SU-DHL-6 (cell line): ENCODE results near the gene MAPK10.

Experiments used
- CTCF ChIP-seq: fragments of 200-600 bp; sonication (generic); IDR thresholded peaks from one replicate; pipeline ENCODE4 v1.5.1; 2017; ENCODE audit warnings: antibody characterized with exemption, mild to moderate bottlenecking, low read length, moderate library complexity; ENCODE audit not compliant: insufficient read depth, poor library complexity, severe bottlenecking
- EZH2phosphoT487 ChIP-seq: fragments of 200-600 bp; sonication (generic), shearing (Covaris generic); conservative IDR thresholded peaks from 2 replicates; pipeline ENCODE4 v1.6.1; 2018; ENCODE audit warnings: mild to moderate bottlenecking, antibody characterized with exemption, low read length, moderate library complexity, mixed read lengths

DNA sequence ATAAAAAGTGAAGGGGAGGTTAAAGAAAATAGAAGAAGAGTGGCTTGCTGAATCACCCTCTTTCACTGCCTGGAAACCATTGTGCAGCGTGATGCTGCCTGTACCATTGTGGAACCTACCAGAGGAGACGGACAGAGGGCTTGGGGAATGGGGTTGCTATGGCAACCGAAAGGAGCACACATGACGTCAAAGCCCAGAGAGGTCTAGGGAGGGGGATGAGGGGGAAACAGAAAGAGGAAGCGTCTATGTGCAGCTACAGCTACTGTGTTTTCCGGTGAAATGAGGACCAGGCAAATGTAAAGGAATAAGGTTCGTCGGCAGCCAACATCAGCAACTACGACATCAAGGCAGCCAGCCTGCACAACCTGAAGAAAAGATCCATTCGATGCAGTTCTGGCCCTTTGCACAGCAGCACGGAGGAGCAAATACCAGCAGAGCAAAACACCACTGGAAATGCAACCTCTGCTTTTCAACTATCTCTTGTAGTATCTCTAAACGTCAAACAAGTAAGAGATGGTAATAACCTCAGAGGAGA, at the start of gene MAPK10:
- TF ChIP-seq CTCF, result no peak
- no peak for TF ChIP-seq EZH2phosphoT487
